GM18867 (cell line): Measurements from ENCODE around the gene FUT1.
"Not testable (repeated sequence)": the region's sequence is repeated elsewhere in the genome, so short reads cannot be mapped to it uniquely, and the experiment has no call there.

Experiments used
- ATAC-seq: cut with Tn5 transposase; IDR thresholded peaks from one replicate; pipeline ENCODE4 v1.9.1; 2021; ENCODE audit warnings: mild to moderate bottlenecking, moderate library complexity; ENCODE audit not compliant: unreplicated experiment

Gene FUT1

GRCh38 chr19:48768994-48769713 lies 16.7 kb upstream of the FUT1 start:
- no peak for ATAC-seq

DNA sequence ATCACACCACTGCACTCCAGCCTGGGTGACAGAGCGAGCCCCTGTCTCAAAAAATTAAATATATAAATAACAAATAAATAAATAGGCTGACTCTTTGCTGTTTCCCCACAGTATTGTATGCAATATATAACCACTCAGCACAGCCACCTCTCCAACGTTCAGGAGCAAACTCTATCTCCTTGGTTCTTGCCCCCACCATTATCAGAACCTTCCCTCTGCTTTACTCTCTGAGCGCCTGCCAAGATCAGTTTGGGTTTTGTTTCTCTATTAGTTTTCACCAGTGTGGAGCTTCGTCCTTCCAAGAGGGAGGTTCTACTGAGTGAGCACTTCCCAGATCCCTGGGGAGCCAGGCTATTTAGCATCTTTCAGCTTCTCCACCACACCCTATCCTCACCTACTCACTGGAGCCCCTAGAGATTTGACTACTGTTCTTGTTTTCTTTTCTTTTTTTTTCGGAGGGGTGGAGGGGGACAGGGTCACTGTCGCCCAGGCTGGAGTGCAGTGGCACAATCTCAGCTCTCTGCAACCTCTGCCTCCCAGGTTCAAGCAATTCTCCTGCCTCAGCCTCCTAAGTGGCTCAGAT lies 15.8 kb upstream of the FUT1 start:
- not testable (repeated sequence) for ATAC-seq

DNA sequence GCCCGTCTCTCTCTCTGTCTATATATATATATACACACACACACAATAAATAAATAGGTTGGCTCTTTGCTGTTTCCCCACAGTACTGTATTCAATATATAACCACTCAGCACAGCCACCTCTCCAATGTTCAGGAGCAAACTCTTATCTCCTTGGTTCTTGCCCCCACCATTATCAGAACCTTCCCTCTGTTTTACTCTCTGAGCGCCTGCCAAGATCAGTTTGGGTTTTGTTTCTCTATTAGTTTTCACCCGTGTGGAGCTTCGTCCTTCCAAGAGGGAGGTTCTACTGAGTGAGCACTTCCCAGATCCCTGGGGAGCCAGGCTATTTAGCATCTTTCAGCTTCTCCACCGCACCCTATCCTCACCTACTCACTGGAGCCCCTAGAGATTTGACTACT lies 13.4 kb upstream of the FUT1 start:
- not testable (repeated sequence) for ATAC-seq

DNA sequence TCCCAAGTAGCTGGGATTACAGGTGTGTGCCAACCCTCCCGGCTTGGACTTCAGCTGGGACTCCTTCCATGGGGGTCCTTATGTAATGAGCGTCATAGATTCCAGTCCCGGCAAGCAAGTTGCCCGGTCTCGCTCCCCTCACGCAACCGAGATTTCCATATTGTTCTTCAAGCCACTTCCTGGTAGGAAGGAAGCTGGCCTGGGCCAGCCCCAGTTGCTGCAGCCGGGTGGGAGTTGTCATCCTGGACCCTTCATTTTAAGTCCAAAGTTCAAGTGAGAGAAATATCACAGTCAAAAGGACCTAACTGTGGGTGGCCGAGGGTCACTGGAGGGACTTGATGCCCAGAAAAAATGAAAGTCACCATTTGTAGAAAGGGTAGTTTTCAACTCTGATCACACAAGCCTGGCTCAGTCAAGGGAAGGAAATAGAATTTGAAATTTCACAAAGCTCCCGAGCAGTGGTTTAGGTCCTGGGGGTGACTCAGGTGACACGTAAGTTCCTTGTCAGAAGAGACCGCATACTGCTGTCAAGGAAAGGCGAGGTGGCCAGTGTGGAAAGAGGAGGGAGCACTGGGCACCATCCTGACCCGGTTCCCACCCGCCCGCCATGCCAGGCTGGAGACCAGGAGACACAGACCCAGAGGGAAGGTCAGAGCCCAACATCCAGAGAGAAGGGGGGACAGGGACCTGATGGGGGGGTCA lies 8.2 kb upstream of the FUT1 start:
- ATAC-seq, result no peak

GRCh38 chr19:48757741-48758144 lies 5.3 kb upstream of the FUT1 start:
- ATAC-seq, result no peak

DNA sequence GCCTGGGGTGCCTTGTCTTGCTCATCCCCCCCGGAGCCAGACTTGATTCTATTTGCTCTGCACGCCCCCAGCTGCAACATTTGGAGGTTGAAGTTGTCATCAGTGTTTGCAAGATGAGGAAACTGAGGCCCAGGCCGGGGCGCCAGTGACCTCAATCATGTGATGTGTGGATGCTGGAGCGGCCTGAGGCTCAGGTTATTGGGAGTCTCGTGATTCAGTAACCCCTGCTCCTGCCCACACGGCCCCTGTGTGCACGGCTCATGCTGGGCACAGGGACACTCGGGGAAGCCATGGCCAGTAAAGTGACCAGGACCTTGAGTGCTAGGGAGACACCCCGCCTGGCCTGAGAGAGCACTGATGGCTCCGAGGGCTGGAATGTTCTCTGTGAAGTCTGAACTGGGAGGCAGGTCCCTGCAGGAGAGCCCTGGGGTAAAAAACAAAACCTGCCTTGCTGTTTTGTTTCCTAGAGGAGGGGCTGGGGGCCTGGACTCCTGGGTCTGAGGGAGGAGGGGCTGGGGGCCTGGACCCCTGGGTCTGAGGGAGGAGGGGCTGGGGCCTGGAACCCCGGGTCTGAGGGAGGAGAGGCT lies 4.7 kb upstream of the FUT1 start:
- ATAC-seq, result no peak

- ATAC-seq, result no peak
These were observed 4.2 kb upstream of the FUT1 start for GRCh38 chr19:48756686-48757085.

- no peak for ATAC-seq
These were observed 3.8 kb upstream of the FUT1 start for GRCh38 chr19:48756212-48756611.

DNA sequence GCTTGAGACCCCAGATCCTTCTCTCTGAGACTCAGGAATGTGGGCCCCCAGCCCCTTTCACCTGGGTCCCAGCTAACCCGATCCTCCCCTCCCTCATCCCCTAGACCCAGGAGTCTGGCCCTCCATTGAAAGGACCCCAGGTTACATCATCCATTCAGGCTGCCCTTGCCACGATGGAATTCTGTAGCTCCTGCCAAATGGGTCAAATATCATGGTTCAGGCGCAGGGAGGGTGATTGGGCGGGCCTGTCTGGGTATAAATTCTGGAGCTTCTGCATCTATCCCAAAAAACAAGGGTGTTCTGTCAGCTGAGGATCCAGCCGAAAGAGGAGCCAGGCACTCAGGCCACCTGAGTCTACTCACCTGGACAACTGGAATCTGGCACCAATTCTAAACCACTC lies 3.3 kb upstream of the FUT1 start:
- no peak for ATAC-seq

DNA sequence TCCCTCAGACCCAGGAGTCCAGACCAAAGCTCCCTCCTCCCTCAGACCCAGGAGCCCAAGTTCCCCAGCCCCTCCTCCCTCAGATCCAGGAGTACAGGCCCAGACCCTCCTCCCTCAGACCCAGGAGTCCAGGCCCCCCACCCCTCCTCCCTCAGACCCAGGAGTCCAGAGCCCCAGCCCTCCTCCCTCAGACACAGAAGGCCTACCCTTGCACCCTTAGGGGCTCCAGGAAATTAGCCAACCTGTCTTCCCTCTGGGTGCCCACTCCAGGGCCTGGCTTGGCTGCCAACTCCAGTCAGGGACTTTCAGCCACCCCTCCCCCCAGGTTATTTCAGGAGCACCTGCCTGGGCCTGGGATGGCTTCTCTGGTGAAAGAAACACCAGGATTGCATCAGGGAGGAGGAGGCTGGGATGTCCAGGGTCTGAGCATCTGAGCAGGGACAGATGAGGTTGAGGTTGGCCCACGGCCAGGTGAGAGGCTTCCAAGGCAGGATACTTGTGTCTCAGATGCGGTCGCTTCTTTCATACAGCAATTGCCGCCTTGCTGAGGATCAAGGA lies 2.7 kb upstream of the FUT1 start, which contains the start of gene FGF21:
Gene FGF21, plus strand, starts transcription at position 441 of the 558 bp plus-strand sequence. CDS start 713 bp downstream, outside the sequence.
- ATAC-seq, result no peak

GRCh38 chr19:48751845-48752495 lies 471 bp downstream of the FUT1 start:
- ATAC-seq, result no peak

GRCh38 chr19:48750771-48751504 lies 1.5 kb downstream of the FUT1 start:
- no peak for ATAC-seq

GRCh38 chr19:48750351-48750750 lies 2.1 kb downstream of the FUT1 start:
- no peak for ATAC-seq

- no peak for ATAC-seq
These were observed 2.8 kb downstream of the FUT1 start for GRCh38 chr19:48749571-48750198.

DNA sequence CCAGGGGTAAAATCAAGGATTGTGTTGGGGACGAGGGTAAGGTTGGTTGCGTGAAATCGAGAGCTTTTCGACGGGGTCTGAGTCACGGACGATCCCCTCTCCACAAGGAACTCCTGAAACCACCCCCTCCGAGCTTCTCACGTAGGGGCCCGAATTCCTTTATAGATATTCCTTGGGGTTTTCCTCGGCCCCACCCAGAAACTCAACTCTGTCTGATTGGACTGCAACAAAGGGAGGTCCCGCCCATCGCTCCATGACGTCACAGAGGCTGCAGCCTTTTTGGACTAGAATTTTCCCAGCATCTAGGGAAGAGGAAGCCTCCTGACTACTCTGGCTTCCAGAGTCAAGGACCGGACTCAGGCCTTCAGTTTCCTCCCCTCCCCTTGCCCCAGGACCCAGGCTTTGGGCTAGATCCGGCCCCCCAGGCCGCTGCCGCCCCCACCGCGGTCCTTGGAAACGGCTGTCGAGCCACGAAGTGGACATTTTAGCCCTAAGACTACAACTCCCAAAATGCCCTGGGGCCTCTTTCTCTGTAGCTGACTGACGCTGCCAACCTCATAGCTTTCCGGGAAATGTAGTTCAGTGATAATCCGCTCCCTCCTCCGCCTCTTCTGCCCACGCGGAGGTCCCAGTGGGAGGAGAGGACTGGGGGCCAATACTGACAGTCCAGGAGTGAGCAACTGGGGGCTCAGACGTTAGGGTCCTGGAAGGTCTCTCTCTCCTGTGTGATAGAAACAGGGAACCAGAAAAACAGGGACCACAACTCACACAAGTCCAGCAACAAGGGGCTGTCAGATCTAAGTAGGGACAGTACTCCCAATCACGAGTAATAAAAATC lies 5.5 kb downstream of the FUT1 start, which contains the start of gene IZUMO1:
Gene IZUMO1, minus strand, starts transcription at position 172 of the 838 bp plus-strand sequence. CDS start 1,050 bp downstream, outside the sequence.
- no peak for ATAC-seq

DNA sequence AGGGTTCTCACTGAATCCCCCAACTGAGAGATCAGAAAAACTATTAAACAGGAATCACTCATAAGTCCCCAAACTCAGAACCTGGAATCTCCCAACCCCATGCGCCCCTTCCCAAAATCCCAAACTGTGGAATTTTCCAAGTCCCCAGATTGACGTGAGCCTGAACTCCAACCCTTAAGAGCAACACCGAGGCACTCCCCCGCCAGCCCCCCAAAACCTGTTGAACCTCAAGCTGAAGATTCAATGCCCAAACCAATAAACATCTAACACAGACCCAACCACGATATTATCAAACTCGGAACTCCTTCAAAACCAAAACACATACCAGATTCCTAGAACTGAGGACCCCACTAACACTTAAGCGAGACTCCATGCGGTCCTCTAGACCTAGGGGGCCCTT lies 6.3 kb downstream of the FUT1 start:
- no peak for ATAC-seq

DNA sequence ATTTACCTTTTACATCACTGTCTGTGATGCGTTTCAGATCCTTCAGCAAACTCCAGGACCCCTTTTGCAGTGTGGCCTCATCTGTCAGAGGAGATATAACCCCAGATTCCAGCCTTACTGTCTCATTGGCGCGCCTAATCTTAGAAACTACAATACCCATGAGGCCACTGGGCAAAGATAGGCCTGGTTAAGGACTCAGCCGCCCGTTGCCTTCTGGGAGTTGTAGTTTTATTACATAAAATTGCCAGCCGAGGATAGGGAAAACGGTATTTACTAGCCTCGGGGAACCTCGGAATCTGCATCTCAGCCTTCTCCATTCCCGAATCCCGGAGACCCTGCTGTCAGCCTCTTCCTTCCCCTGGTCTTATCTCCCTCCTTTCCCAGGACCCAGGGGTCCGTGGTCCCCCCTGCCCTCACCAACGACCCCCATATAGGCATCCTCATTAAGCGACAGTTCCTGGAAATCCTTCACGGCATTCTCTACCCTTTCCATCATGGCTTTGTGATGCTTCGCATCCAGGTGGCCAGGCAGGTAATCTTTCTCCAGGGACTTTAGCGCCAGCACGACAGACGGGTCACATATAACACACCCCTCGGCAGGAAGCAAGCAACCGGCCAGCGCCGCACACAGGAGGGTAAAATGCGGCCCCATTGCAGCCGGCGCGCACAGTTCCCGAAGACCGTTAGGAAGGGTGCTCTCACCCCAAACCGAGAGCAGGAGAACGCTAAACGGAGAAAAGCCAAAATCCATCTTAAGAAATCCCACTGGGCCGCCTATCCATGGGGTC lies 7.0 kb downstream of the FUT1 start:
- ATAC-seq, result no peak

DNA sequence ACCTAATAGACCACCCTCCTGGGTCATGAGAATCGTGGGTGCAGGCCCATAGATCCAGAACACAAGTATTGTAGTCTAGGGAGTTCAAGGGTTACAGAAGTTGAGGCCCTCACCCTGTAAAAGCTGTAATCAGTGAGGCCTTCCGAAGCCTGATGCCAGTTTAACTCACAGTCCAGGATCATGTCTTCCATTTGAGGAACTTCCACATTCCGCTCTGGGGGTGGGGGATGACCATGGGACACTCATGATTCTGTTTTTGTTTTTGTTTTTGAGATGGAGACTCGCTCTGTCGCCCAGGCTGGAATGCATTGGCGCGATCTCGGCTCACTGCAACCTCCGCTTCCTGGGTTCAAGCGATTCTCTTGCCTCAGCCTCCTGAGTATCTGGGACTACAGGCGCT lies 10.3 kb downstream of the FUT1 start:
- ATAC-seq, result no peak
